Stomach (tissue), 4 donors: Measurements from ENCODE around the gene ANAPC4.

Source experiments
- CTCF ChIP-seq, 7 experiments: fragments of 450-650 bp in 4 of 7; fragments of 200-600 bp in 3 of 7; sonication (generic) in 3 of 7; IDR thresholded peaks; one replicate each; pipeline ENCODE4 v1.5.1; 2016 to 2019; ENCODE audit warnings: antibody characterized with exemption in 7 of 7, control low read depth in 2 of 7, mild to moderate bottlenecking in 1 of 7
- EP300 ChIP-seq: sonication (generic); formaldehyde crosslinking; IDR thresholded peaks from one replicate; pipeline ENCODE4 v1.6.1; 2017; ENCODE audit warnings: antibody characterized with exemption
- POLR2A ChIP-seq, 4 donors: fragments of 450-650 bp; IDR thresholded peaks; one replicate each; pipeline ENCODE4 v1.6.1; 2016; ENCODE audit warnings: antibody characterized with exemption in 4 of 4, control low read depth in 2 of 4, mild to moderate bottlenecking in 1 of 4, moderate library complexity in 1 of 4
- POLR2AphosphoS5 ChIP-seq, 3 donors: sonication (generic); formaldehyde crosslinking; IDR thresholded peaks; one replicate each; pipeline ENCODE4 v1.6.1; 2016; ENCODE audit warnings: antibody characterized with exemption in 3 of 3

GRCh38 chr4:25442863-25443307, 65.8 kb downstream of the ANAPC4 start:
- TF ChIP-seq POLR2AphosphoS5 (IDR thresholded peaks at IDR 0.05) = no peak
- TF ChIP-seq CTCF (IDR thresholded peaks at IDR 0.05) = no peak
- no peak for TF ChIP-seq POLR2A (IDR thresholded peaks at IDR 0.05)
- TF ChIP-seq EP300 = no peak
